ENCODE data around the gene CABLES2. TPM values are rescaled to one million over a fixed set of nuclear protein-coding genes. Genes with fewer than 3 reads are reported as not detected.

CABLES2 gene
- total RNA-seq, 4 donors from 2014 or later: 2.0 to 3.8 (median 2.2) TPM

DNA sequence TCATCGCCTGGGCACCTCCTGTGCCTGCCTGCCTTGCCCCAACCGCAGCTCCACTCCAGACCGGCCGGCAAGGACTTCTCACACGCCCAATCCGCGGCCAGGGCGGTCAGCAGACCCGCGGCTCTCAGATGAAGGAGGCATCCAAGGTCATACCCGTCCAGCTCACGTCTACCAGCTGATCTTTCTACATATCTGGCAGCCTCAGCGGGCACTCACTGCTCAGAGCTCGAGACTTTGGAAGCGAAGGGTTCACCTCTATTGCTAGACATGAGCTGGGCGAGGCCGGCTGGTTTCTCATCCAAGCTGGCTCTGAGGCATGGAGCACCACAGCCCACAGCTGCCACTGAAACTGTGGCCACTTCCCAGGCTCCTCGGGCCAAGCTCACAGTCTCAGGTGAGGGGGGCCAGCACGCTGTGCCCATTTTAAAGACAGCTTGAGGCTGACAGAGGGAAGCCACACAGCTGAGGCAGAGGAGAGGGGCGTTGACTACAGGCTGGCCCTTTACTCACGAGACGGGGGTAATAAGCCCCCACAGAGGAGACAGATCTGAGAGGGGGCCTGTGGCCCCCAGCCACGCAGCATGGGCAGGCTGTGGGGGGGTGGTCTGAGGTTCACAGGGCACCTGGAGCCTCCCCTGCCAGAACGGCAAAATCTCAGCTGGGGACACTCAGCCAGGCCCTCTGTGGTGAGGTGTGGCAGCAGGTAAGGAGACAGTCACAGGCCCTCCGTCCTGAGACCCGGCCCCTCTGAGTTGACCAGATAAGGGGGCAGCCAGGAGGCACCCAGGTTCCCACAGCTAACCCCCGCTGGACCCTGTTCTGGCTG lies 42.0 kb downstream of the CABLES2 start:
- H3K4me3 ChIP-seq: peak overlapping the region; percentile 69 to 95 (median 90)
- TF ChIP-seq, protein P1, sequence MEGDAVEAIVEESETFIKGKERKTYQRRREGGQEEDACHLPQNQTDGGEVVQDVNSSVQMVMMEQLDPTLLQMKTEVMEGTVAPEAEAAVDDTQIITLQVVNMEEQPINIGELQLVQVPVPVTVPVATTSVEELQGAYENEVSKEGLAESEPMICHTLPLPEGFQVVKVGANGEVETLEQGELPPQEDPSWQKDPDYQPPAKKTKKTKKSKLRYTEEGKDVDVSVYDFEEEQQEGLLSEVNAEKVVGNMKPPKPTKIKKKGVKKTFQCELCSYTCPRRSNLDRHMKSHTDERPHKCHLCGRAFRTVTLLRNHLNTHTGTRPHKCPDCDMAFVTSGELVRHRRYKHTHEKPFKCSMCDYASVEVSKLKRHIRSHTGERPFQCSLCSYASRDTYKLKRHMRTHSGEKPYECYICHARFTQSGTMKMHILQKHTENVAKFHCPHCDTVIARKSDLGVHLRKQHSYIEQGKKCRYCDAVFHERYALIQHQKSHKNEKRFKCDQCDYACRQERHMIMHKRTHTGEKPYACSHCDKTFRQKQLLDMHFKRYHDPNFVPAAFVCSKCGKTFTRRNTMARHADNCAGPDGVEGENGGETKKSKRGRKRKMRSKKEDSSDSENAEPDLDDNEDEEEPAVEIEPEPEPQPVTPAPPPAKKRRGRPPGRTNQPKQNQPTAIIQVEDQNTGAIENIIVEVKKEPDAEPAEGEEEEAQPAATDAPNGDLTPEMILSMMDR (IDR thresholded peaks at IDR 0.05): no peak
- no peak for TF ChIP-seq POLR2A (IDR thresholded peaks at IDR 0.05)
- no peak for DNase-seq
- intact Hi-C loops (cut with DNase I): no loop called here
- H3K27me3 ChIP-seq: peaks cover 0 to 30% (median 0%) of the 10 kb centered on the region in 4 donors
- peak overlapping the region; percentile 85 to 99 (median 97) for H3K27ac ChIP-seq
- H3K36me3 ChIP-seq: peaks cover 0 to 11% (median 0%) of the 10 kb centered on the region in 3 donors
- WGBS, 2 donors: 17 to 26% methylated on average over 6 to 13 of the region's 27 CpGs
- H3K9me3 ChIP-seq: no peaks in the 10 kb centered on the region
- peaks cover 86 to 97% (median 92%) of the 10 kb centered on the region in 3 donors for H3K4me1 ChIP-seq

DNA sequence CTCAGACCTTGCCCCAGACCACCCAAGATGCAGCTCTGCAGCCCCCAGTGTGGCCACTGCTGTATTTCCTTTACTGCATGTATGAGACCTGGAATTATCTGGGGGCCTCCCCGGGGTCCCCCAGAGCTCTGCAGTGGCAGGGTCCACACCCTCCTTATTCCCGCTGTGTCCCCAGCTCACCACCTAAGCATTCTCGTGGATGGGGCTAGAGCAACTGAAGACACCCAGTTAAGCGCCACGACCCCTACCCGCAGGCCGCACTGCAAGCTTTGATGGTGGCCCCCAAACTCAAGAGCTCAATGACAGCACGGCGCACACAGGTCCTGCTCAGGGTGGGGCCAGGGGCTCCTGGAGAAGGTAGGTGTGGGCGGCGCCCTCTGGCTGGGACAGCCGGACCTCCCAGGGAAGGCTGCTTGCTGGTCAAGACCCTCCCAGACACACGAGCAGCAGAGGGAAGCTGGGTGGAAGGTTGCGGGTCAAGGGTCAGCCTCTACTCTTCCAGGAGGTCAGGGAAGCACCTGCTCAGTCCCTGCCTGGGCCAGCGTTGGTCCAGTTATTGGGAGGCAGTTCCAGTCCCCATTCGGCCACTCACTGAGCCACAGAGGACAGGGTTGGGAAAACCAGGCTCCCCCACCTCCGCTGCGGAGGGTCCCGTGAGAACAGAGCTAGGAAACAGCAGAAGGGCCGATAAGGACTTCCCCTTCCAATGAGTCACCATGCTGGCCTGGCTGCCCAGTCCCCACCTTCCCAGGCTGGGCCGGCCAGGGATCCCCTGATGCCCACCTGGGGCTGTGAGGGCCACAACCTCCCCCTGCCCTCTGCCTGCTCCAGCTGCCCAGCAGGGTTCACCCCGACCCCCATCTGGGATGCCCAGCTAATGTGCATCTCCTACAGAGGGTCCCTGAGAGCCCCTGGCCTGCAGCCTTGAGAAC lies 42.9 kb downstream of the CABLES2 start:
- no peak for DNase-seq
- H3K4me3 ChIP-seq: peak overlapping the region; percentile 69 to 95 (median 90)
- 60 to 67% methylated on average over 2 to 3 of the region's 22 CpGs for WGBS, 2 donors
- peaks cover 85 to 97% (median 91%) of the 10 kb centered on the region in 3 donors for H3K4me1 ChIP-seq
- no peak for TF ChIP-seq POLR2A (IDR thresholded peaks at IDR 0.05)
- TF ChIP-seq, protein P1 (IDR thresholded peaks at IDR 0.05): no peak
- H3K9me3 ChIP-seq: no peaks in the 10 kb centered on the region
- peaks cover 0 to 28% (median 0%) of the 10 kb centered on the region in 4 donors for H3K27me3 ChIP-seq
- H3K36me3 ChIP-seq: peaks cover 0 to 11% (median 0%) of the 10 kb centered on the region in 3 donors
- intact Hi-C loops (cut with DNase I): no loop called here
- H3K27ac ChIP-seq: peak overlapping the region; percentile 85 to 99 (median 97)

DNA sequence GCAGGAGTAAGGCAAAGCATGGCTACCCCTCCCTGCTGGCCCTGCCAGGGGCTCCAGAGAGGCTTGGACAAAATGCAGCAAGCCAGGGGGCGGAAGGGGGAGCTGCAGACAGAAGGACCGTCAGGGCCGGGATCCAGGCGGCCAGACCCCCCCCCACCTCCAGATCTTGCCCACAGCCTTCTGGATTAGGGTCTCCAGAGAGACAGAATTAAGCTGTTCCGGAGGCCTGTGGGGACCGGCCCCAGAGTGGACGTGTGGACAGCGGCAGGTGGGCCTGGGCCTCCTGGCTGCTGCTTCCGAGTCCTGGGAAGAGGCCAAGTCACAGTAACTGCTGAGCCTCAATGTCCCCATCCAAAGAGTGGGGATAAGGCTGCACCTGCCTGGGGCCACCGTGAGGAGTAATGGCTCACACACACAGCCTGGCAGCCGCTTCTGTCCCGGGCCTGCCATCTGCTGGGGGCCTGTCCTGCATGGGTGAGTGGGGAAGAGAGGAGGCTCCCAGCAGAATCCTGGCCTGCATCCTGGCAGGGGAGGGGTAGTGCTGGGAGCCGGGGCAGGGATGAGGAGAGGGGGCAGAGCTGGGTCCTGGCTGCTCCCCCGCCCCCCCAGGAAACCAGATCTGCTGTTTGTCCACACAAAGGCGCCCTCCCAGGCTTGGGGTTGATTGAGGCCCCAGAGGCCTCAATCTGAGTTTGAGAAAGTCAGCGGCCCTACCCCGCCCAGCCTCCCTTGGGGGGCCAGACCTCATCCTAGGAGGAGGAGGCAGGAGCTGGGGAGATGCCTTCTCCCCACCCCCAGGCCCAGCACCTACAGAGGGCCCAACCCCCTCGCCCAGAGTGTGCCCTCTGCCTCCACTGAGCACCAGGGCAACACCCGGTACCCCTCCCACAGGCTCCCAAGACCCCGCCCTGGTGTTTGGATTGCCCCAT lies 43.8 kb downstream of the CABLES2 start:
- H3K4me1 ChIP-seq: peaks cover 85 to 97% (median 91%) of the 10 kb centered on the region in 3 donors
- no peak for TF ChIP-seq POLR2A (IDR thresholded peaks at IDR 0.05)
- TF ChIP-seq, protein P1 (IDR thresholded peaks at IDR 0.05): no peak
- peaks cover 0 to 19% (median 0%) of the 10 kb centered on the region in 4 donors for H3K27me3 ChIP-seq
- no peaks in the 10 kb centered on the region for H3K9me3 ChIP-seq
- no peak for DNase-seq
- 41 to 53% methylated on average over 4 to 11 of the region's 20 CpGs for WGBS, 2 donors
- H3K36me3 ChIP-seq: peaks cover 0 to 11% (median 0%) of the 10 kb centered on the region in 3 donors
- peak overlapping the region; percentile 85 to 99 (median 97) for H3K27ac ChIP-seq
- intact Hi-C loops (cut with DNase I): no loop called here
- H3K4me3 ChIP-seq: peak overlapping the region in 2 of 4 donors; percentile 87 to 95

DNA sequence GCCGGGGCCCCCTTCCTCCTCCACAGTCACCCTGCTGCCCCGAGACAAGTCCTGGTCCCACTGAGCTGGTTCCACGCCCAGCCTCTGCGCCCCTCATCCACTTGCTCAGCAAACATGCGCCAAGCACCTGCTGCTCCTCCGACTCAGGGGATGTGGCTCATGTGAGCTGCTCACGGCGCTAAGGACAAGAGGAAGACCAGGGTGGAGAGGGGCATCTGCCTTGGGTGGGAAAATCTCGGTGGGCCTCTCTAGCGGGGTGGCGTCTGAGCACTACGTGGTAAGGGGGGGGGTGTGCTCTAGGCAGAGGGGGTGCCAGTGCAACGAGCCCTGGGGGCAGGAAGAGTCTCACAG lies 44.5 kb downstream of the CABLES2 start:
- H3K4me1 ChIP-seq: peaks cover 85 to 97% (median 91%) of the 10 kb centered on the region in 3 donors
- intact Hi-C loops (cut with DNase I): no loop called here
- H3K27ac ChIP-seq: peak overlapping the region; percentile 85 to 99 (median 97)
- H3K4me3 ChIP-seq: peak overlapping the region in 1 of 4 donors; percentile 87
- no peaks in the 10 kb centered on the region for H3K9me3 ChIP-seq
- H3K36me3 ChIP-seq: peaks cover 0 to 11% (median 0%) of the 10 kb centered on the region in 3 donors
- no peak for DNase-seq
- H3K27me3 ChIP-seq: peaks cover 0 to 15% (median 0%) of the 10 kb centered on the region in 4 donors
- TF ChIP-seq POLR2A (IDR thresholded peaks at IDR 0.05): no peak
- TF ChIP-seq, protein P1 (IDR thresholded peaks at IDR 0.05): no peak
- 41 to 50% methylated on average over 2 to 10 of the region's 13 CpGs for WGBS, 2 donors
